Liver (tissue), 3 donors: ENCODE measurements around the gene NOM1.

ENCODE experiments used
- FOXA1 ChIP-seq: IDR thresholded peaks from 2 replicates; pipeline ENCODE4 v1.6.1; 2016; ENCODE audit warnings: antibody characterized with exemption
- JUND ChIP-seq, 2 donors: IDR thresholded peaks; 2 replicates each; pipeline ENCODE4 v1.6.1; 2016; ENCODE audit warnings: antibody characterized with exemption in 2 of 2
- TF ChIP-seq, protein P1 (sequence below): IDR thresholded peaks from 2 replicates; pipeline ENCODE4 v1.6.1; 2016; ENCODE audit warnings: antibody characterized with exemption, mild to moderate bottlenecking
- TF ChIP-seq, protein P2 (sequence below): fragments of 150-350 bp; IDR thresholded peaks from 2 replicates; pipeline ENCODE4 v1.5.1; 2017; ENCODE audit warnings: improper control_type of control experiment, low read depth, low read length; ENCODE audit not compliant: missing input control
- TF ChIP-seq, protein P3 (sequence below): IDR thresholded peaks from 2 replicates; pipeline ENCODE4 v1.6.1; 2016; ENCODE audit warnings: antibody characterized with exemption
- donor health status: healthy.
- donor health status: healthy.

DNA sequence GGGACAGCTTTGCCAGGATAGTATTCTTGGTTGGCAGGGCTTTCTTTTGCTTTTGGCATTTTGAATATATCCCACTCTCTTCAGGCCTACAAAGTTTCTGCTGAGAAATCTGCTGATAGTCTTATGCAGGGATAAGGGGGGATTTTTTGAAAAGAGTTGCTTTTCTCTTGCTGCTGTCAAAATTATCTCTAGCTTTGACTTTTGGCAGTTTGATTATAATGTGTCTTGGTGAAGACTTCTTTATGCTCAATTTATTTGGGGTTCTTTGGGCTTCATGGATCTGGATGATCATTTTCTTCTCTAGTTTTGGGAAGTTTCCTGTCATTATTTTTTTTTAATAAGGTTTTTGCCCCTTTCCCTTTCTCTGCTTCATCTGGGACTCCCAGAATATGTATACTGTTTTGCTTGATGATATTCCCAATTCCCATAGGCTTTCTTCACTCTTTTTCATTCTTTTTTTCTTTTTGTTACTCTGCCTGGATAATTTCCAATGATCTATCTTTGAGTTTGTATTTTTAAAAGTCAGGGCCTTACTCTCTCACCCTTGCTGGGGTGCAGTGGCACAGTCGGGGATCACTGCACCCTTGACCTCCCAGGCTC lies 29.6 kb downstream of the NOM1 start:
- TF ChIP-seq, protein P1, sequence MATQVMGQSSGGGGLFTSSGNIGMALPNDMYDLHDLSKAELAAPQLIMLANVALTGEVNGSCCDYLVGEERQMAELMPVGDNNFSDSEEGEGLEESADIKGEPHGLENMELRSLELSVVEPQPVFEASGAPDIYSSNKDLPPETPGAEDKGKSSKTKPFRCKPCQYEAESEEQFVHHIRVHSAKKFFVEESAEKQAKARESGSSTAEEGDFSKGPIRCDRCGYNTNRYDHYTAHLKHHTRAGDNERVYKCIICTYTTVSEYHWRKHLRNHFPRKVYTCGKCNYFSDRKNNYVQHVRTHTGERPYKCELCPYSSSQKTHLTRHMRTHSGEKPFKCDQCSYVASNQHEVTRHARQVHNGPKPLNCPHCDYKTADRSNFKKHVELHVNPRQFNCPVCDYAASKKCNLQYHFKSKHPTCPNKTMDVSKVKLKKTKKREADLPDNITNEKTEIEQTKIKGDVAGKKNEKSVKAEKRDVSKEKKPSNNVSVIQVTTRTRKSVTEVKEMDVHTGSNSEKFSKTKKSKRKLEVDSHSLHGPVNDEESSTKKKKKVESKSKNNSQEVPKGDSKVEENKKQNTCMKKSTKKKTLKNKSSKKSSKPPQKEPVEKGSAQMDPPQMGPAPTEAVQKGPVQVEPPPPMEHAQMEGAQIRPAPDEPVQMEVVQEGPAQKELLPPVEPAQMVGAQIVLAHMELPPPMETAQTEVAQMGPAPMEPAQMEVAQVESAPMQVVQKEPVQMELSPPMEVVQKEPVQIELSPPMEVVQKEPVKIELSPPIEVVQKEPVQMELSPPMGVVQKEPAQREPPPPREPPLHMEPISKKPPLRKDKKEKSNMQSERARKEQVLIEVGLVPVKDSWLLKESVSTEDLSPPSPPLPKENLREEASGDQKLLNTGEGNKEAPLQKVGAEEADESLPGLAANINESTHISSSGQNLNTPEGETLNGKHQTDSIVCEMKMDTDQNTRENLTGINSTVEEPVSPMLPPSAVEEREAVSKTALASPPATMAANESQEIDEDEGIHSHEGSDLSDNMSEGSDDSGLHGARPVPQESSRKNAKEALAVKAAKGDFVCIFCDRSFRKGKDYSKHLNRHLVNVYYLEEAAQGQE, result no peak
- TF ChIP-seq, protein P2, sequence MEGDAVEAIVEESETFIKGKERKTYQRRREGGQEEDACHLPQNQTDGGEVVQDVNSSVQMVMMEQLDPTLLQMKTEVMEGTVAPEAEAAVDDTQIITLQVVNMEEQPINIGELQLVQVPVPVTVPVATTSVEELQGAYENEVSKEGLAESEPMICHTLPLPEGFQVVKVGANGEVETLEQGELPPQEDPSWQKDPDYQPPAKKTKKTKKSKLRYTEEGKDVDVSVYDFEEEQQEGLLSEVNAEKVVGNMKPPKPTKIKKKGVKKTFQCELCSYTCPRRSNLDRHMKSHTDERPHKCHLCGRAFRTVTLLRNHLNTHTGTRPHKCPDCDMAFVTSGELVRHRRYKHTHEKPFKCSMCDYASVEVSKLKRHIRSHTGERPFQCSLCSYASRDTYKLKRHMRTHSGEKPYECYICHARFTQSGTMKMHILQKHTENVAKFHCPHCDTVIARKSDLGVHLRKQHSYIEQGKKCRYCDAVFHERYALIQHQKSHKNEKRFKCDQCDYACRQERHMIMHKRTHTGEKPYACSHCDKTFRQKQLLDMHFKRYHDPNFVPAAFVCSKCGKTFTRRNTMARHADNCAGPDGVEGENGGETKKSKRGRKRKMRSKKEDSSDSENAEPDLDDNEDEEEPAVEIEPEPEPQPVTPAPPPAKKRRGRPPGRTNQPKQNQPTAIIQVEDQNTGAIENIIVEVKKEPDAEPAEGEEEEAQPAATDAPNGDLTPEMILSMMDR, result no peak
- TF ChIP-seq JUND (IDR thresholded peaks at IDR 0.05) (no peak), FOXA1 (no peak)
- TF ChIP-seq, protein P3, sequence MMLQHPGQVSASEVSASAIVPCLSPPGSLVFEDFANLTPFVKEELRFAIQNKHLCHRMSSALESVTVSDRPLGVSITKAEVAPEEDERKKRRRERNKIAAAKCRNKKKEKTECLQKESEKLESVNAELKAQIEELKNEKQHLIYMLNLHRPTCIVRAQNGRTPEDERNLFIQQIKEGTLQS, result no peak
